Stomach (tissue), 19 donors: ENCODE results near the gene FES. TPM values are rescaled to one million over a fixed set of nuclear protein-coding genes. Genes with fewer than 3 reads are reported as not detected.

Experiments used
- DNase-seq, 2 donors: peaks; one replicate each; pipeline versions ENCODE4 v3.0.0 to v3.0.0-alpha.2; 2013 to 2019
- H3K27ac ChIP-seq, 5 donors: fragments of 200-600 bp in 4 of 5; sonication (generic) in 4 of 5; one replicate each; pipeline ENCODE4 v1.5.1; 2013 to 2019; ENCODE audit warnings: mild to moderate bottlenecking in 1 of 5, moderate library complexity in 1 of 5
- H3K27me3 ChIP-seq, 3 donors: fragments of 200-600 bp; sonication (generic); one replicate each; pipeline ENCODE4 v1.5.1; 2017 to 2019; ENCODE audit warnings: mixed run types in 1 of 3
- H3K36me3 ChIP-seq, 4 donors: fragments of 200-600 bp; sonication (generic); 1 replicate in 3 of 4; 2 replicates in 1 of 4; pipeline ENCODE4 v1.5.1; 2016 to 2019
- H3K4me1 ChIP-seq, 4 donors: fragments of 200-600 bp; sonication (generic); one replicate each; pipeline ENCODE4 v1.5.1; 2016 to 2019
- H3K4me3 ChIP-seq, 4 donors: fragments of 200-600 bp; sonication (generic) in 3 of 4; one replicate each; pipeline ENCODE4 v1.5.1; 2016 to 2019; ENCODE audit warnings: mild to moderate bottlenecking in 1 of 4
- H3K9me3 ChIP-seq, 4 donors: fragments of 200-600 bp; sonication (generic); one replicate each; pipeline ENCODE4 v1.5.1; 2016 to 2019
- EP300 ChIP-seq: sonication (generic); formaldehyde crosslinking; IDR thresholded peaks from one replicate; pipeline ENCODE4 v1.6.1; 2017; ENCODE audit warnings: antibody characterized with exemption
- POLR2A ChIP-seq, 4 donors: fragments of 450-650 bp; IDR thresholded peaks; one replicate each; pipeline ENCODE4 v1.6.1; 2016; ENCODE audit warnings: antibody characterized with exemption in 4 of 4, control low read depth in 2 of 4, mild to moderate bottlenecking in 1 of 4, moderate library complexity in 1 of 4
- POLR2AphosphoS5 ChIP-seq, 3 donors: sonication (generic); formaldehyde crosslinking; IDR thresholded peaks; one replicate each; pipeline ENCODE4 v1.6.1; 2016; ENCODE audit warnings: antibody characterized with exemption in 3 of 3
- WGBS, 5 donors: extraction: QIAGEN DNeasy Blood & Tissue Kit in 3 of 5; methylation state at CpG; one replicate each; pipeline versions ENCODE4 v1.1.5 to v1.1.7; 2013 to 2018; 5-methylcytosine and 5-hydroxymethylcytosine counted together
- intact Hi-C: fragments of 100-400 bp; cut with DNase I; formaldehyde crosslinking; loops from one replicate; pipeline ENCODE4 v1.15.1; 2023; ENCODE audit warnings: low total_unique reads
- long read RNA-seq, 10 donors: transcript quantifications; one replicate each; lab custom pipeline, GENCODE V29; 2026
- polyA plus RNA-seq, 3 donors: library from polyadenylated mRNA; stranded (reverse); fragments of 200-250 nt; gene quantifications; one replicate each; pipeline ENCODE4 v1.2.3, GENCODE V29; 2013
- total RNA-seq, 5 donors: library from RNA; depleted of rRNA; stranded (reverse); fragments of >200 nt; gene quantifications; one replicate each; pipeline versions ENCODE4 v1.1.0 to v1.2.3, GENCODE V29; 2014 to 2016
- TF ChIP-seq, protein P1 (sequence below), 7 experiments: fragments of 450-650 bp in 4 of 7; fragments of 200-600 bp in 3 of 7; sonication (generic) in 3 of 7; IDR thresholded peaks; one replicate each; pipeline ENCODE4 v1.5.1; 2016 to 2019; ENCODE audit warnings: antibody characterized with exemption in 7 of 7, control low read depth in 2 of 7, mild to moderate bottlenecking in 1 of 7
- donor health status: healthy with polysubstance abuse.
- donor health status: Bipolar disorder and iron deficiency.
- donor health status: healthy.

FES gene
- 10 to 100 TPM; 13.8 to 49.1 (median 25.1) TPM for total RNA-seq
- polyA plus RNA-seq, result 10 to 100 TPM in 1 of 3 donors, 1 to 10 TPM in 2; 8.0 to 11.8 (median 8.9) TPM
- long read RNA-seq, donor 1, result 0 reads
- long read RNA-seq, donor 2, result 0 reads
- long read RNA-seq, donor 3, result 0 reads
- long read RNA-seq, donor 4, result 0 reads
- long read RNA-seq, donor 5, partial matches to known transcripts, result 0 of 2 reads
- long read RNA-seq, donor 5, other reads (novel, unspliced or antisense), result 0 of 2 reads
- long read RNA-seq, donor 6, partial matches to known transcripts, result 0 of 1 reads
- long read RNA-seq, donor 6, other reads (novel, unspliced or antisense), result 0 of 1 reads
- long read RNA-seq, donor 7, result 0 reads
- long read RNA-seq, donor 8, partial matches to known transcripts, result 0 of 2 reads
- long read RNA-seq, donor 8, other reads (novel, unspliced or antisense), result 0 of 2 reads
- long read RNA-seq, donor 9, result 0 reads
- long read RNA-seq, donor 10, partial matches to known transcripts, result 0 of 1 reads
- long read RNA-seq, donor 10, other reads (novel, unspliced or antisense), result 0 of 1 reads

DNA sequence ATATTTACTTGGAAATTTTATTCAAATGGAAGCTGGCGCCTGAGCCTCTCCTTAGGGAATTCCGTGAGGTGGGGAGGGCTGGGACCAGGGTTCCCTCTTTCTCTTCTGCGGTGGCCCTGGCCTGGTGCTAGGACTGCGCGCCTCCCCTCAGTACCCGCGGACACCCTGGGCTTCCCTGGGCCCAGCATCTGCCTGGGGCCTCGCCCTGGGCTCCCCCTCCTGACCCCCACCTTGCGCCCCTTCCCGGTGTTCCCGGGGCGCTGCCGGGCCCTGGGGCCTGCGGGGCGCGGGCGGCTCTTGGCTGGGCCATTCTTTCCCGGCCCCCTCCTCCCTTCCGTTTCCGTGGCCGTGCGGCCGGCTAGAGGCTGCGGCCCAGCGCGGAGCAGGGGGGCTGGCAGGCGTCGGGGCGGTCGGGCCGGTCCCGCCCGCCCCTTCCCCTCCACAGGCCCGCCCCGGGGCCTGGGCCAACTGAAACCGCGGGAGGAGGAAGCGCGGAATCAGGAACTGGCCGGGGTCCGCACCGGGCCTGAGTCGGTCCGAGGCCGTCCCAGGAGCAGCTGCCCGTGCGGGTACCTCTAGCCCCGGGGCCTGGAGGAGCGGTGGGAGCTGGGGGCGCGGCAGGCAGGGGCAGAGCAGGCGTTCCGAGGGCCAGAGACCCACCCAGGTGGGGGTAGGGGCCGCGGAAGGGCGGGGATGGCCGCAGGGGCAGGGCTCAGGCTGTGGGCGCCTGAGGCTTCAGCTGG is at the start of gene FES:
TSS of gene FES (plus strand) at position 529 of the 743 bp plus-strand sequence. CDS start 542 bp downstream, outside the sequence.
- Histone ChIP-seq H3K27me3 (no peaks in the 10 kb centered on the region), H3K27ac (peak within 1 kb of the TSS; percentile 82 to 96 (median 92)), H3K9me3 (no peaks in the 10 kb centered on the region), H3K4me1 (peaks cover 29 to 49% (median 43%) of the 10 kb centered on the region in 4 donors), H3K4me3 (peak within 1 kb of the TSS; percentile 55 to 62 (median 56)), H3K36me3 (peaks cover 30 to 60% (median 45%) of the 10 kb centered on the region in 4 donors)
- WGBS, 5 donors, result 1 to 11% (median 9%) methylated on average over 33 to 58 of the region's 58 CpGs
- no peak for TF ChIP-seq EP300
- peak in 1 of 3 donors; percentile 45 for TF ChIP-seq POLR2AphosphoS5 (IDR thresholded peaks at IDR 0.05)
- intact Hi-C loops, result loop anchor here (5.0 kb wide), 1 partner anchor 167 kb away; the partner anchor contains the start of gene BLM
- DNase-seq, result peak; percentile 67 to 91

- peaks cover 4 to 29% (median 14%) of the 10 kb centered on the region in 4 donors for H3K4me1 ChIP-seq
- WGBS, 5 donors, result 56 to 78% (median 64%) methylated on average over 5 of the region's 5 CpGs
These were observed 49.7 kb upstream of the FES start for GRCh38 chr15:90834626-90835025.

DNA sequence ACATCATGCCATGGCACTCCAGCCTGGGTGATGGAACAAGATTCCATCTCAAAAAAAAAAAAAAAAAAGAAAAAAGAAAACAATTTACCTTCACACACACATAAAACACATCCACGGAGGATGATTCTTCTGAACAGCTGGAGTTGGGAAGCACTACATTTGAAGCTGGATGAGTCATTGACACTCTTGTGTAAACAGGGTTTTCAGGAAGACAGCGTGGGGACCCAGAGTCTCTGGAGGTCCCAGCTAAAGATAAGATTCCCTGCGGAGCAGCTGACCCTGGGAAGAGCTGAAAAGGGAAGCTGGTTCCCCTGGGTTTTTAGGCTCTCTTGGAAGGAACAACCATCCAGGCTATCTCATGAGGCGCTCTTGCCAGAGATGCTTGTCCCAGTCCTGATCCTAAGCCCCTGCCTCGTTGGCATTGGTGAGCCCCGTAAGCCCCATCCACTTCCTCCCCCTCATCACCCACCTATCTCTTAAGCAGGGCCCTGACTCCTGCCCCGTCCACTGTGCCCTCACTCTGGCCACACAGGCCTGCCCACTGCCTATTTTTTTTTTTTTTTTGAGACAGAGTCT is 47.9 kb upstream of the FES start:
- Histone ChIP-seq H3K4me1 (peaks cover 12 to 32% (median 22%) of the 10 kb centered on the region in 4 donors), H3K27ac (no peak overlapping the region), H3K36me3 (no peaks in the 10 kb centered on the region), H3K9me3 (no peaks in the 10 kb centered on the region), H3K4me3 (no peak overlapping the region), H3K27me3 (no peaks in the 10 kb centered on the region)
- 60 to 80% (median 76%) methylated on average over 7 of the region's 7 CpGs for WGBS, 5 donors
- DNase-seq, result no peak
- TF ChIP-seq POLR2A (IDR thresholded peaks at IDR 0.05) (no peak), EP300 (no peak), POLR2AphosphoS5 (IDR thresholded peaks at IDR 0.05) (no peak)
- TF ChIP-seq, protein P1, sequence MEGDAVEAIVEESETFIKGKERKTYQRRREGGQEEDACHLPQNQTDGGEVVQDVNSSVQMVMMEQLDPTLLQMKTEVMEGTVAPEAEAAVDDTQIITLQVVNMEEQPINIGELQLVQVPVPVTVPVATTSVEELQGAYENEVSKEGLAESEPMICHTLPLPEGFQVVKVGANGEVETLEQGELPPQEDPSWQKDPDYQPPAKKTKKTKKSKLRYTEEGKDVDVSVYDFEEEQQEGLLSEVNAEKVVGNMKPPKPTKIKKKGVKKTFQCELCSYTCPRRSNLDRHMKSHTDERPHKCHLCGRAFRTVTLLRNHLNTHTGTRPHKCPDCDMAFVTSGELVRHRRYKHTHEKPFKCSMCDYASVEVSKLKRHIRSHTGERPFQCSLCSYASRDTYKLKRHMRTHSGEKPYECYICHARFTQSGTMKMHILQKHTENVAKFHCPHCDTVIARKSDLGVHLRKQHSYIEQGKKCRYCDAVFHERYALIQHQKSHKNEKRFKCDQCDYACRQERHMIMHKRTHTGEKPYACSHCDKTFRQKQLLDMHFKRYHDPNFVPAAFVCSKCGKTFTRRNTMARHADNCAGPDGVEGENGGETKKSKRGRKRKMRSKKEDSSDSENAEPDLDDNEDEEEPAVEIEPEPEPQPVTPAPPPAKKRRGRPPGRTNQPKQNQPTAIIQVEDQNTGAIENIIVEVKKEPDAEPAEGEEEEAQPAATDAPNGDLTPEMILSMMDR (IDR thresholded peaks at IDR 0.05), result no peak
- intact Hi-C loops, result no loop called here

More at GRCh38 chr15:90834626-90835025, 49.7 kb upstream of the FES start:
- TF ChIP-seq, protein P1 (IDR thresholded peaks at IDR 0.05), result no peak
- TF ChIP-seq EP300 (no peak), POLR2A (IDR thresholded peaks at IDR 0.05) (no peak), POLR2AphosphoS5 (IDR thresholded peaks at IDR 0.05) (no peak)
- intact Hi-C loops, result no loop called here
- H3K27ac ChIP-seq, result no peak overlapping the region
- no peaks in the 10 kb centered on the region for H3K27me3 ChIP-seq
- no peak for DNase-seq
- H3K36me3 ChIP-seq, result no peaks in the 10 kb centered on the region
- no peaks in the 10 kb centered on the region for H3K9me3 ChIP-seq
- no peak overlapping the region for H3K4me3 ChIP-seq

DNA sequence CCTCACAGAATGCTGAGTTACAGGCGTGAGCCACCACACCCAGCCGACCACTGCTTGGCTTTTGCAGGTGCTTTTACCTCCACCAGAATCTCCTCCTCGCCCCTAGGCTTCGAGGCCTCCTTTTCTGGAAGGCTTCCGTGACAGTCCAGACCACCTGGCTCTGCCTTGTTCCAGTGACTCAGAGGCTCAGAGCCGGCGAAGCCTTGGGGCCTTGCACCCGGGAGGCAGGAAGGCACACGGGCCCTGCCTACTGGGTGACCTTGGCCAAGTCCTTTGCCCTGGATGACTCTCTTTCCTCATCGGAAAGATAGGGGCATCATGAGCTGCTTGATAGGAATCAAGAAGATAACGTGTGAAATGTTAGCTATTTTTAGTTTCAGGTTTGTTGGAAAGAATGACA is 47.2 kb upstream of the FES start:
- no peak for DNase-seq
- no peak overlapping the region for H3K27ac ChIP-seq
- no peak overlapping the region for H3K4me3 ChIP-seq
- TF ChIP-seq POLR2AphosphoS5 (IDR thresholded peaks at IDR 0.05) (no peak), EP300 (no peak), POLR2A (IDR thresholded peaks at IDR 0.05) (no peak)
- TF ChIP-seq, protein P1 (IDR thresholded peaks at IDR 0.05), result no peak
- intact Hi-C loops, result no loop called here
- WGBS, 5 donors, result 80 to 90% (median 86%) methylated on average over 11 of the region's 11 CpGs
- peaks cover 12 to 32% (median 22%) of the 10 kb centered on the region in 4 donors for H3K4me1 ChIP-seq
- H3K27me3 ChIP-seq, result no peaks in the 10 kb centered on the region
- H3K9me3 ChIP-seq, result no peaks in the 10 kb centered on the region
- no peaks in the 10 kb centered on the region for H3K36me3 ChIP-seq
